HG03460 (cell line): ENCODE data around the gene TSTD2.
A peak's percentile ranks its signal among the peaks of the same experiment; 100 is the strongest.

Experiments used
- ATAC-seq: cut with Tn5 transposase; IDR thresholded peaks from one replicate; pipeline ENCODE4 v1.9.1; 2021; ENCODE audit not compliant: unreplicated experiment

Gene TSTD2

GRCh38 chr9:97564291-97565175 lies 68.6 kb downstream of the TSTD2 start:
- ATAC-seq: no peak

GRCh38 chr9:97563458-97564135 lies 69.6 kb downstream of the TSTD2 start:
- ATAC-seq: no peak

DNA sequence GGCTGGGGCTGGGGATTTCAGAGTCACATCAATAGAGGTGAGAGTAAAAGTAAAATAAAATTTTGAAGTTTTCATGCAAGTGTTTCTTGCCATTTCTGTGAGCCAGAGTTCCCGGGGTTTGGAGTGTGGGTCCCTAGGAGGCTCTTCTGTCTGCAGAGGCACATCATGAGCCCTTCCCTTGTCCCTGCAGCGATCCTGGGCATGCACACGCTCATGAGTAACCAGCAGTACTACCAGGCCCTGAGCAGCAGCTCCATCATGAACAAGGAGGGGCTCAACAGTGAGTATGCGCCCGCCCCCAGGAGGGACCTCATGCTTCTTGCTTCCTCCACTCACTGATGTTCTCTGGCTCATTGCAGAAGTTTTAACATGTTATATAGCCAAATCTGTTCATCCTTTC lies 70.6 kb downstream of the TSTD2 start:
- no peak for ATAC-seq

DNA sequence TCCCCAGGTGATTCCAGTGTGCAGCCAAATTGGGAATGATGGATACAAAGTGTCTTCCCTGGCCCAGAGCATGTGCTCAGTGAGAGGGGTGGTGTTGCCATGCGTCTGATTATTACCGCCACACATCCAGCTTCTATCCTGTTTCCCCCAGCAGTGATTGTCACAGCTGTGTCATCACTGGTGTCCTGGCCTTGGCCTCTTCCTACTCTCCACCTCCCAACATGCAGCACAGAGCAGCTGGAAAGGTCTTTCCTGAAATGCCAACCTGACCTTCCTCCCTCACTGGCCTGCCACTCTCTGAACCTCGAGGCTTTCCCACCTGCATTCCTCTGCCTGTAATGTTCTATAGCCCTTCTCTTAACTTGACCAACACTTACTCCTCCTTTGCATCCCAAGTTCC lies 71.7 kb downstream of the TSTD2 start:
- no peak for ATAC-seq

- ATAC-seq: no peak
Observed at GRCh38 chr9:97560851-97561250, 72.3 kb downstream of the TSTD2 start.

GRCh38 chr9:97560154-97560553 lies 73.0 kb downstream of the TSTD2 start:
- ATAC-seq: no peak

DNA sequence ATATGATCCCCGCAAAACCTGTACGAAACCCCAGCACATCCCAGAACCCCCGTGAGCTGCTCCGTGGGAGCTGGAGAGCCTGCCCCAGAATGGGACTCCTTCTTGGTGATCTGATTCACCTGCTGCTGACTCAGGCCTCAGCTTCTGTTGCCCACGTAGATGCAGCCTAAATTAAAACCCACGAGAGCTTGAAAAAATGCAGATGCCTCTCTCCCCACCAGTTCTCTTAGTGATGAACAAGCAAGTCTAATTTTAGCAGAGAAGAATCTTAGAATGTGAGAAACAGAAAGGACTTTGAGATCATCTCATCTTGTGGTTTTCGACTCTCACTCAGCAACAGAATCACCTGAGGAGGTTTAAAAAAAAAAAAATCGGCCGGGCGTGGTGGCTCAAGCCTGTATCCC lies 74.1 kb downstream of the TSTD2 start:
- peak; percentile 59 for ATAC-seq

- peak; percentile 24 for ATAC-seq
Observed at GRCh38 chr9:97558701-97559101, 74.5 kb downstream of the TSTD2 start.

GRCh38 chr9:97557606-97558095 lies 75.5 kb downstream of the TSTD2 start:
- ATAC-seq: no peak

DNA sequence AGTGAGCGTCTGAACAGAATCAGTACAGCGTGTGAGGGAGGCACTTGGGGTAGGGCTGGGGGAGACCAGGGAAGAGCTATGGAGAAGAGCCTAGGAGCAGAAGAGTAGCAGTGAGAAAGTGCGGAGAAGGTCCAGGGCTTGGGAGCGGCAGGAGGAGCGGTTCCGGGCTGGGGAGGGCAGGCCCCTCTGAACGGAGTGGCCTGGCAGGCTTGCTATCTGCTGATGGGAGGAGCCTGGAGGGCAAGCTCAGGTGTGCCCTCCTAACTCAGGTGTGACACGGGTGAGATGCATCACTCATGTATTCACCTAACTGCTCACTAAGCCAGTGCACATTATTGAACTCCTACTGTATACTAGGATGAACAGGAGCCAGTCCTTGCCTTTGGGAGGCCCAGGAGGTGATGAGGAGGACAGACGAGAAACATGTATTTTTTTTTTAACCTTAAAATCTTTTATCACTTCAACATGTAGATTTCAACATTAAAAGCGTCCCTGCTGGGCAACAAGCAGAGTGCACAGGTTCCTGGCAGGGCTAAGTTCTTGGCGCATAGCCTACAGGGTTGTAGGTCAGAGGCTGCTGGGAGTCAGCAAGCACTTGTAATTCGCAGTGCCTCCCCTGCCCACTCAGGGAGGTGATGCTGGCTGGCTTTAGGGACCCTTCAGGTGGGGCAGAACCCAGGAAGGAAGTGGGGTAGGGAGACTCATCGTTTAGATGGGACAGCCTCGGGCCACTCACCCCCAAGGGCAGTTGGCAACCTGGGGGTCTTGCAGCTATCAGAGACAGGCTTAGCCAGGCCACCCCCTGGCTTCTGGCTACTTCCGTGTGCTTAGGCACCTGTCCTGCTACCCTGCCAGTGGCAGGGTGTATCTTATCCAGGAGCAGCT lies 76.2 kb downstream of the TSTD2 start:
- no peak for ATAC-seq

DNA sequence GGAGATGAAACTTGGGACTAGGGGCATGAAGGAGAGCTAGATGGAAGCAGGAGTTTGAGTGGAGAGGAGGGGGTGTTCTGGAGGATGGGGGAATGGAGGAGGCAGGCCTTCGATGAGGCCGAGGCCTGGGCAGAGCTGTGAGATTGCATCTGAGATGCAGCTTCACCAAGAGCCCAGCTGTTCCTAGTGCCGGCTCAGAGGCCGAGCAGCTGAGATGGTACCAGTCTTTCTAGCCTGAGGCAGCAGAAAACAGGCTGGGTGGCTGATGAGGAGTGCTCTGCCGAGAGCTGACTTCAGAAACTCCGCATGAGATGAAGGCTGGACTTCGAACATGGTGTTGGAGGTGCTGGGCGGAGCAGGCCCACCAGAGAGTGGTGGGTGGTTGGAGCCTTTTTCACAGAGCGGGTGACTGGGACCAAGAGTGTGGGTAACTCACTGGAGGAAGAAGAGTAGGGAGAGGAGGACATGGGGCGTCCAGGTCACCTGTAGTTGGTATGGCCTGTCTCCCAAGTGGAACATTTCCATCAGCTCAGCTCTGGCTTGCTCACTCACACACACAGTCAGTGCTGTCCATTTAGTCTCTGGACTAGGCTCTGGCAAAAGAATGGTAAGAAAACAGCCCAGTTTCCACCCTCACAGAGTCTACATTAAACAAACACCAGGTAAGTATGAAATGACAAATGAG lies 77.0 kb downstream of the TSTD2 start:
- no peak for ATAC-seq

GRCh38 chr9:97555164-97555563 lies 78.0 kb downstream of the TSTD2 start:
- ATAC-seq: no peak

- ATAC-seq: no peak
Observed at GRCh38 chr9:97554566-97555075, 78.5 kb downstream of the TSTD2 start.

- no peak for ATAC-seq
Observed at GRCh38 chr9:97553841-97554240, 79.3 kb downstream of the TSTD2 start.

DNA sequence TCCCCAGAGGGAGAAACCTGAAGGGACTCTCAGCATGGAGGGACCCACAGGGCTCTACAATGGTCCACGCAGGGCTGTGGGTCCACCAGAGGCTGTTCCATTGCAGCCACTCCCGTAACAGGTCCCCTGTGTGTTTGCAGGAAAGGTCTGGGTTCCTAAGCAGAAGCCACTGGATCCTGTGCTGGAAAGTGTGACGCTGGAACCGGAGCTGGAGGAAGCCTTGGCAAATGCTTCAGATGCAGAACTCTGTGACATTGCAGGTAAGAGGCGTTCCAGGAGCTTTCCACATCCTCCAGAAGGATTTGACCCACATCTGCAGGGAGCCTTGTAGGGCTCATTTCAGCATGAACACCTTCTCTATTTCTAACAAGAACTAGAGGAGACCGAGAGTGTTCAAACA lies 80.0 kb downstream of the TSTD2 start:
- no peak for ATAC-seq

DNA sequence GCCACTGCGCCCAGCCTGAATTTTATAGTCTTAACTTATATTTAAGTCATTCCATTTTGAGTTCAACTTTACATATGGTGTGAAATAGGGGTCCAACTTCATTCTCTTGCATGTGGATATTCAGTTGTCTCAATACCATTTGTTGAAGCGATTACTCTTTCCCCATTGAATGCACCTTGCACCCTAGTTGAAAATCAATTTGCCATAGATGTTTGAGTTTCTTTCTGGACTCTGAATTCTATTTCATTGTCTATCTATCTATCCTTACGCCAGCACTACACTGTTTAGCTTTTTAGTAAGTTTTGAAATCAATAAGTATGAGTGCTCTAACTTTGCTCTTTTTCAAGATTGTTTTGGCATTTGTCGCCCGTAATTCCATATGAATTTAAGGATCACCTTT lies 81.9 kb downstream of the TSTD2 start:
- ATAC-seq: no peak

- no peak for ATAC-seq
Observed at GRCh38 chr9:97550386-97550785, 82.8 kb downstream of the TSTD2 start.
